Peyer's patch (tissue), 4 donors: ENCODE measurements around the gene ACOD1. TPM values are rescaled to one million over a fixed set of nuclear protein-coding genes. Genes with fewer than 3 reads are reported as not detected.
A peak's percentile ranks its signal among the peaks of the same experiment; 100 is the strongest.

Source experiments
- DNase-seq, 3 donors: peaks; one replicate each; pipeline ENCODE4 v3.0.0-alpha.2; 2017 to 2019
- H3K27ac ChIP-seq, 4 donors: fragments of 200-600 bp; sonication (generic); one replicate each; pipeline ENCODE4 v1.5.1; 2016 to 2019
- H3K27me3 ChIP-seq, 2 donors: fragments of 200-600 bp; sonication (generic); one replicate each; pipeline ENCODE4 v1.5.1; 2019
- H3K36me3 ChIP-seq, 3 donors: fragments of 200-600 bp; sonication (generic); one replicate each; pipeline ENCODE4 v1.5.1; 2016 to 2019
- H3K4me1 ChIP-seq, 4 donors: fragments of 200-600 bp; sonication (generic); one replicate each; pipeline ENCODE4 v1.5.1; 2016 to 2019
- H3K4me3 ChIP-seq, 4 donors: fragments of 200-600 bp; sonication (generic); 1 replicate in 3 of 4; 2 replicates in 1 of 4; pipeline ENCODE4 v1.5.1; 2016 to 2019; ENCODE audit warnings: mild to moderate bottlenecking in 1 of 4
- H3K9me3 ChIP-seq, 4 donors: fragments of 200-600 bp; sonication (generic); one replicate each; pipeline ENCODE4 v1.5.1; 2016 to 2019; ENCODE audit warnings: mild to moderate bottlenecking in 1 of 4
- CTCF ChIP-seq, 6 experiments: fragments of 450-650 bp in 4 of 6; fragments of 200-600 bp in 2 of 6; sonication (generic) in 1 of 6; IDR thresholded peaks; one replicate each; pipeline ENCODE4 v1.5.1; 2017 to 2019; ENCODE audit warnings: antibody characterized with exemption in 6 of 6, mild to moderate bottlenecking in 3 of 6, moderate library complexity in 1 of 6
- POLR2A ChIP-seq, 2 donors: fragments of 450-650 bp; IDR thresholded peaks; one replicate each; pipeline ENCODE4 v1.5.1; 2017; ENCODE audit warnings: antibody characterized with exemption in 2 of 2, mild to moderate bottlenecking in 2 of 2, moderate library complexity in 2 of 2
- total RNA-seq, 4 donors: library from RNA; depleted of rRNA; stranded (reverse); fragments of >200 nt; gene quantifications; one replicate each; pipeline ENCODE4 v1.1.0, GENCODE V29; 2016

Gene ACOD1
- total RNA-seq, 4 donors from 2014 or later, result not detected

DNA sequence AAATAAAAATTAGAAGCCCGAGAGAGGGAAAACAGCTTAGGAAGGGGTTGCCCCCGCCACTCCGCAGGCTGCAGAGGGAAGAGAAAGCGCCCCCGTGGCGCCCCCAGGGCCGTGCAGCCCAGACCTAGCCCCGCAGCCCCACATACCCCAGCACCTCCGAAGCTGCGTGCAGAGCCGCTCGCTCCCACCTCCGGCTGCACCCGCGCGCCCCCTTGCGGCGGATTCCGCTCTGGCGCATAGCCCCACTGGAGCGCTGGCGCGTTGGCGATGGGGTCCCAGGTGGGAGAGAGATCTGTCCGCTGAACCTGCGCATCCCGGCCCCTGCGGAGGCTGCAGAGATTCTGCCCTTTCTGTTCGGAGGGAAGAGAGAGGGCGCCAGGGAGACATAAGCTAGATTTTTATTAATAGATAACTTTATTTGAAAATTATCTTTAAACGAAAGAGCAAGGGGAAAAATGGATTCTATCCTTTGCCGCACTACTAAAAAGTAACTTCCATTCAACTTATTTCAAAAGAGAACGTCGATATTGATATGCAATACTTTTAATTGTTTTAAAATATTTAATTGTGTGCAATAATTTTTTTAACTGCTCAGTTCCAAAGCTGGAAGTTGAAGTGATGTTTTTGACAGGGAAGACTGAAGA, 31.9 kb downstream of the ACOD1 start:
- H3K27ac ChIP-seq, result no peak overlapping the region
- DNase-seq, result peak; percentile 75 to 90 (median 85)
- H3K36me3 ChIP-seq, result no peaks in the 10 kb centered on the region
- H3K4me1 ChIP-seq, result peaks cover 0 to 8% (median 0%) of the 10 kb centered on the region in 4 donors
- H3K9me3 ChIP-seq, result no peaks in the 10 kb centered on the region
- TF ChIP-seq POLR2A (IDR thresholded peaks at IDR 0.05) (no peak), CTCF (IDR thresholded peaks at IDR 0.05) (peak; percentile 64 to 99 (median 77))
- H3K27me3 ChIP-seq, result no peaks in the 10 kb centered on the region
- H3K4me3 ChIP-seq, result peak overlapping the region in 3 of 4 donors; percentile 24 to 35 (median 30)

DNA sequence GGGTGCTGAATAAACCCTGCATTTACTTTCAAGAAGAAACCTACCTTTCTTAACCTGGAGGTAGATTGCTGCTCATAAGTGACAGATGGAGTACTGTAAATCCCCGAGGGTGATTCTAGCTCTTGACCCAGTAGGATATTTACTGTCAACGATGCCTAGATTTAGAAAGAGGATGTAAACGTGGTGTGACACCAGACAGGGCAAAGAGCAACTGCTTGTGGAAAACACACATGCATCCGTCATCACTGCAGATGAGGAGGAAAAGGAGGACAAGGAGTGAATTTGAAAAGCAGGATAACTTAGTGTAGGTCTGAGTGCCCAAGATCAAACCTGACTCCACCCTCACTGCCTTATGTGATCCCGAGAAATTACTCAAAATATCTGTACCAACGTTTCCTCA, 33.8 kb downstream of the ACOD1 start:
- H3K4me3 ChIP-seq, result no peak overlapping the region
- no peak for DNase-seq
- TF ChIP-seq CTCF (IDR thresholded peaks at IDR 0.05) (no peak), POLR2A (IDR thresholded peaks at IDR 0.05) (no peak)
- no peaks in the 10 kb centered on the region for H3K36me3 ChIP-seq
- no peak overlapping the region for H3K27ac ChIP-seq
- H3K4me1 ChIP-seq, result peaks cover 0 to 8% (median 0%) of the 10 kb centered on the region in 4 donors
- H3K9me3 ChIP-seq, result no peaks in the 10 kb centered on the region
- H3K27me3 ChIP-seq, result no peaks in the 10 kb centered on the region

DNA sequence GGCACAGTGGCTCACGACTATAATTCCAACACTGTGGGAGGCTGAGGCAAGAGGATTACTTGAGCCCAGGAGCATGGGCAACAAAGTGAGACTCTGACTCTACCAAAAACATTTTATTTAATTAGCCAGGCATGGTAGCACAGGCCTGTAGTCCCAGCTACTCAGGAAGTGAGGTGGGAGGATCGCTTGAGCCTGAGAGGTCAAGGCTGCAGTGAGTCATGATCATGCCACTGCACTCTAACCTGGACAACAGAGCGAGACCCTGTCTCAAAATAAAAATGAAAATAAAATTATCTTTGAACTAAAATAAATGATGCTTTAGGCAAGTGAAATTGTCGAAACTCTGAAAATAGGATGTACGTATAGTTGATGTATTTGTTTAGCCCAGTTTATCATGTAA, 35.4 kb downstream of the ACOD1 start:
- TF ChIP-seq CTCF (IDR thresholded peaks at IDR 0.05) (no peak), POLR2A (IDR thresholded peaks at IDR 0.05) (no peak)
- no peak for DNase-seq
- peaks cover 0 to 8% (median 0%) of the 10 kb centered on the region in 4 donors for H3K4me1 ChIP-seq
- no peak overlapping the region for H3K4me3 ChIP-seq
- H3K9me3 ChIP-seq, result no peaks in the 10 kb centered on the region
- no peaks in the 10 kb centered on the region for H3K36me3 ChIP-seq
- no peak overlapping the region for H3K27ac ChIP-seq
- H3K27me3 ChIP-seq, result no peaks in the 10 kb centered on the region

DNA sequence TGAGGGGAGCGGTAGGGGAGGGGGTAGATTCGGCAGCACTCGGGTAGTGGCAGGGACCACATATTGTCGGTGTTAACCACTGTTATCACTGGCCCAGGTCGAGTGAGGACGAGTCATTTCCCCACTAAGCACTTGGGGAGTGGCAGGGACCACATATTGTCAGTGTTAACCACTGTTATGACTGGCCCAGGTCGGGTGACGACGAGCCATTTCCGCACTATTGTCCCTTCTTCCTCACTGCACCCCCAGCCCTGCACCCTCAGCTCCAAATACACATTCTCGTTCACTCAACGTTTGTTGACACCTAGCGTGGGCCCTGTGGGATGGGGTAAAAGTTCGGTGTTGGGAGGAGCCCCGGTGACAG, 43.1 kb downstream of the ACOD1 start:
- H3K4me3 ChIP-seq, result peak overlapping the region; percentile 81 to 88 (median 86)
- TF ChIP-seq POLR2A (IDR thresholded peaks at IDR 0.05) (no peak), CTCF (IDR thresholded peaks at IDR 0.05) (no peak)
- DNase-seq, result peak in 2 of 3 donors; percentile 63 to 86

DNA sequence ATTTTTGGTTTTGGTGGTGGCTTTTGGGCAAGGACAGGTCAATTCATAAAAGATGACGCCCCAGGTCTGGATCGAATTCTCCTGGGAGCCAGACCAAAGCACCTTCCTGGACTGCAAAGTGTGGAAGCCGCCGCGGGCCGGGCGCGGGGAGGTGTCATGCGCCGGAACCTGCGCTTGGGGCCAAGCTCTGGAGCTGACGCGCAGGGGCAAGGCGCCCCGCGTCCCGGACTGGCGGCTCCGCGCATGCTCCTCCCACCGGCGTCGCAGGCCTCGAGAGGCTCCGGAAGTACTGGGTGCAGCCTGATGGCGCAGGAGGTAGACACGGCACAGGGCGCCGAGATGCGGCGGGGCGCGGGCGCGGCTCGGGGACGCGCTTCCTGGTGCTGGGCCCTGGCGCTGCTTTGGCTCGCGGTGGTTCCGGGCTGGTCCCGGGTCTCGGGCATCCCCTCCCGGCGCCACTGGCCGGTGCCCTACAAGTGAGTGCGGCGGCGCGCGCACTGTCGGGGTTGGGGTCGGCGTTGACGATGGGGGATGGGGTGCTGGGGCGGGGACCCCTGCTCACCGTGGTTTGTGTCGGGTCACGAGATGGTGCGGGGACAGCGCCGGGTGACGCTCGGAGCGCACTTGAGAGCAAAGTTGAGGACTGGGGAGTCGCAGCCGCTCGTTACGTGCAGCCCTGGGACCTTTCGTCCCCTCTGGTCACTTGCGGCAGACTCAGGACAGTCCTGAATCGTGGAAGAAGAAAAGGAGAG, 43.7 kb downstream of the ACOD1 start, which contains the start of gene CLN5:
TSS of gene CLN5 (plus strand) at position 286 of the 752 bp plus-strand sequence. CDS start at position 304, 18 bp downstream.
- TF ChIP-seq CTCF (IDR thresholded peaks at IDR 0.05) (peak in 5 of 6 experiments; percentile 7 to 42 (median 30)), POLR2A (IDR thresholded peaks at IDR 0.05) (peak; percentile 96 to 97)
- DNase-seq, result peak; percentile 91 to 98 (median 96)
- no peaks in the 10 kb centered on the region for H3K27me3 ChIP-seq
- peaks cover 0 to 18% (median 0%) of the 10 kb centered on the region in 3 donors for H3K36me3 ChIP-seq
- H3K4me1 ChIP-seq, result peaks cover 0 to 13% (median 2%) of the 10 kb centered on the region in 4 donors
- no peaks in the 10 kb centered on the region for H3K9me3 ChIP-seq
- H3K4me3 ChIP-seq, result peak within 1 kb of the TSS; percentile 81 to 88 (median 86)
- H3K27ac ChIP-seq, result peak within 1 kb of the TSS; percentile 95 to 96 (median 96)

More for the DNA sequence above, 43.1 kb downstream of the ACOD1 start:
- peaks cover 0 to 13% (median 2%) of the 10 kb centered on the region in 4 donors for H3K4me1 ChIP-seq
- no peaks in the 10 kb centered on the region for H3K9me3 ChIP-seq
- peaks cover 0 to 13% (median 0%) of the 10 kb centered on the region in 3 donors for H3K36me3 ChIP-seq
- H3K27ac ChIP-seq, result peak overlapping the region; percentile 95 to 96 (median 96)
- H3K27me3 ChIP-seq, result no peaks in the 10 kb centered on the region
